Measurements from ENCODE around the gene ARHGEF3.

ARHGEF3 gene

DNA sequence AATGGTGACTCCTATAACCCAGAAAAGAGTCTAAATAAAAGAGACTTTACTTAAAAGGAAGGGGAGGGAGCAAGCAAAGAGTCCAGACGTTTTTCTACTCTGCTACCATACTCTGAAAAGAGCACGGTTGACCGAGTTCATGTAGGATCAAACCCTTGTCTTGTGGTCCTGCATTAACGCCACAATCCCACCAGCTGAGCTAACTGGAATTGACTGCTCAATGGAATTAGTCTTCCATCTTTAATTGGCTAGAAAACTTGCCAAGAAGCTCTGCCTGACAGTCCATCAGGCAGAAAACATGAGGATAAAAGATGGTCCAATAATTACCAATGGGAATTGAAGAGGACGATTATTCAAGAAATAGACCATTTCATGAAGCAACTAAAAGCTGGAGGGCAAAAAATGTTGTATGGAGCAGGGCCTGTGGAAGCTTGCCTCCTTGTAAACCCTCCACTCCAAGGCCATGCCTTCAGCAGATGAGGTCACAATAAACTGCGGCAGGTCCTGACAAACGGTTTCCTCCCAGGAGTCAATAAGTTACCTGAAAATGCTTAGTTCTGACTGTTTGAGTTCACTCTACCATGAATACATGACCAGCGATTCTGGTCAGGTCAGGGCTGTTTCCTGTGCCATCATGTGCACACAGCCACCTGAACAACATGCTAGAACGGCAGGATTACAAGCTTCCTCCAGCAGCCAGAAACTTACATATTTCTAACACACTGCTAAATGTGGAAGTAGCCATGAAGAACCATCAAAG is 35.6 kb upstream of the ARHGEF3 start:
- TF ChIP-seq, protein P1, sequence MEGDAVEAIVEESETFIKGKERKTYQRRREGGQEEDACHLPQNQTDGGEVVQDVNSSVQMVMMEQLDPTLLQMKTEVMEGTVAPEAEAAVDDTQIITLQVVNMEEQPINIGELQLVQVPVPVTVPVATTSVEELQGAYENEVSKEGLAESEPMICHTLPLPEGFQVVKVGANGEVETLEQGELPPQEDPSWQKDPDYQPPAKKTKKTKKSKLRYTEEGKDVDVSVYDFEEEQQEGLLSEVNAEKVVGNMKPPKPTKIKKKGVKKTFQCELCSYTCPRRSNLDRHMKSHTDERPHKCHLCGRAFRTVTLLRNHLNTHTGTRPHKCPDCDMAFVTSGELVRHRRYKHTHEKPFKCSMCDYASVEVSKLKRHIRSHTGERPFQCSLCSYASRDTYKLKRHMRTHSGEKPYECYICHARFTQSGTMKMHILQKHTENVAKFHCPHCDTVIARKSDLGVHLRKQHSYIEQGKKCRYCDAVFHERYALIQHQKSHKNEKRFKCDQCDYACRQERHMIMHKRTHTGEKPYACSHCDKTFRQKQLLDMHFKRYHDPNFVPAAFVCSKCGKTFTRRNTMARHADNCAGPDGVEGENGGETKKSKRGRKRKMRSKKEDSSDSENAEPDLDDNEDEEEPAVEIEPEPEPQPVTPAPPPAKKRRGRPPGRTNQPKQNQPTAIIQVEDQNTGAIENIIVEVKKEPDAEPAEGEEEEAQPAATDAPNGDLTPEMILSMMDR (IDR thresholded peaks at IDR 0.05; ENCODE audit: borderline replicate concordance, control extremely low read depth, extremely low read depth, insufficient read depth, missing control alignments), result no peak
- in situ Hi-C loops (cut with MboI; ENCODE audit: low sequenced_read_pairs, unreplicated experiment), result no loop called here
- DNase-seq (ENCODE audit: low spot score), result no peak

DNA sequence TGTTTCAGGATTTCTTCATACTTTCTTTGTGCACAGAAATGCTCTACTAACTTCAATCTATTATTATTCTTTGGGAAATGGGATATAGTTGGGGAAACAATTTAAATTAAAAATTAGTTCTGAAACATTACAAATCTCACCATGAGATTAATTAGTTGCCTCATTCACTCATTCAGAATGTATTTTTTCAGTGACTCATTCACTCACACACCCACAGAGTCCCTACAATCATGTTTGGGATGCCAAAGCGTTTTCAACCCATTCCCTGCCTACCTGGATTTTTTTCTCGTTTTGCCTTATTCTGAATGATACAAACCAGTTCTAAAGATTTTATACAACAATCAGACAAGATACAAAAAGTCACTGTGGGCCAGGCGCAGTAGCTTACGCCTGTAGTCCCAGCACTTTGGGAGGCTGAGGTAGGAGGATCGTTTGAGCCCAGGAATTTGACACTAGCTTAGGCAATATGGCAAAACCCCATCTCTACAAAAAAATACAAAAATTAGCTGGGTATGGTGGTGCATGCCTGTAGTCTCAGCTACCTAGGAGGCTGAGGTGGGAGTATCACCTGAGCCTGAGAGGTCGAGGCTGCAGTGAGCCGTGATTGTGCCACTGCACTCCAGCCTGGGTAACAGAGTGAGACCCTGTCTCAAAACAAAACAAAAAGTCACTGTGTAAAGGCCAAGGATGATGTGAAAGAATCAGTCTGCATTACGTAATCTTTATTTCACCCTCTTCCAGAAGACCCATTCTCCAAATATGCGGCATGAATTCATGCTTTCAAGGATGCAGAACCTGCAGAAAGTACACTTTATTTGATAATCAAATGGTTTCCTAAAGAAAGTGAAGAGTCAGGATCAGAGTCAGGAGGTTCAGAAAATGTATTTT is 34.8 kb upstream of the ARHGEF3 start:
- TF ChIP-seq, protein P1 (IDR thresholded peaks at IDR 0.05; ENCODE audit: borderline replicate concordance, control extremely low read depth, extremely low read depth, insufficient read depth, missing control alignments), result no peak
- in situ Hi-C loops (cut with MboI; ENCODE audit: low sequenced_read_pairs, unreplicated experiment), result no loop called here
- no peak for DNase-seq (ENCODE audit: low spot score)

DNA sequence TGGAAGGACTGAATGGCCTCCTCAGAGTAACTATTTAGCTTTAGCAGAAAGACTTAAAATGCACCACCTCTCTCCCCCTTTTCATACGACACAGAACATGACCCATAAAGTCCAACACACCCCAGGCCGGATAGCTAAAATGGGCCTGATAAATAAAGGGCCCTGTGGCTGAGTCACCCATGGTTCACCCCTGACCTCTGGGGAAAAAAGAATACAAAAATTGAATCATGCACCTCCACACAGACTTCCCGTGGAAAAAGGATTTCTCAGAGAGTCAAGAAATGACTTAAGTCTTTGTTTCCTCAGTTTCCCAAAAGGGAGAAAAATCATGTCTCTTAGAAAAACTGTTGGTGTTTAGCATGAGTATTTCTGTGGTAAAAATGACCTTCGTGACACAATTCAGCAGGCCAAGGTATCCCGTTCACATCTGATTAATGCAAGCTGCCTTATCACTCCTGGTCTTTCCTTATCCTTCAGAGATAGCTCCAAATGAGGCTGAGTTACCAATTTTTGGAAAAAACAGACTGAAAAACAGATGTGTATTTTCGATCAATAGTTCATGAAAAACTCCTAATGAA is 34.0 kb upstream of the ARHGEF3 start:
- in situ Hi-C loops (cut with MboI; ENCODE audit: low sequenced_read_pairs, unreplicated experiment), result no loop called here
- TF ChIP-seq, protein P1 (IDR thresholded peaks at IDR 0.05; ENCODE audit: borderline replicate concordance, control extremely low read depth, extremely low read depth, insufficient read depth, missing control alignments), result no peak
- no peak for DNase-seq (ENCODE audit: low spot score)

DNA sequence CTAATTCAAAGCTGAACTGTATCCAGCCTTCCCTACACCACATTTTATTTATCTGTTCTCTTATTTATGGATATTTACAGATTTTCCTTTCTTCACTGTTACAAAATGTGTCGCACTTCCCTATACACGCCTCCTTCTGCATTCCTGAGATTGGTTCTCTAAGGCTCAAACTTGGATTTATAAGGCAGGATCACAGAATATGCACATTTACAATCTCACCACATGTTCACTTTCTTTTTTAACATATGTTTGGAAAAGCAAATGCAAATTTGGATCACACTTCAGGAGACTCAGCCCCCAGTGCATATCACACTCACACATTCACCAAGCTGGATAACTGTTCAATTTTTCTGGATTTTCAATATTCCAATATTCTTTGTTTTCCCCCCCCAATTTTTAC is 31.8 kb upstream of the ARHGEF3 start:
- in situ Hi-C loops (cut with MboI; ENCODE audit: low sequenced_read_pairs, unreplicated experiment), result no loop called here
- no peak for DNase-seq (ENCODE audit: low spot score)
- TF ChIP-seq, protein P1 (IDR thresholded peaks at IDR 0.05; ENCODE audit: borderline replicate concordance, control extremely low read depth, extremely low read depth, insufficient read depth, missing control alignments), result no peak

DNA sequence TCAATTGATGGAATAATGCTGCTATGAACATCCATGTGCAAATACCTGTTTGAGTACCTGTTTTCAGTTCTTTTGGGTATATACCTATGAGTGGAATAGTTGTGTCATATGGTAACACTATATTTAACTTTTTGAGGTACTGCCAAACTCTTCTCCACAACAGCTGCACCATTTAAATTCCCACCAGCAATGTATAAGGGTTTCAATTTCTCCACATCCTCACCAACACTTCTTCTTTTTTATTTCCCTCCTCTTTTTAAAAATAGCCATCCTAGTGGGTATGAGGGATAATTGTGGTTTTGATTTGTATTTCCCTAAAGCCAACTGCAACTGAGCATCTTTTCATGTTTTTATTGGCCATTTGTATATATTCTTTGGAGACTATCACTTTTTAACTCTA is 31.3 kb upstream of the ARHGEF3 start:
- TF ChIP-seq, protein P1 (IDR thresholded peaks at IDR 0.05; ENCODE audit: borderline replicate concordance, control extremely low read depth, extremely low read depth, insufficient read depth, missing control alignments), result no peak
- in situ Hi-C loops (cut with MboI; ENCODE audit: low sequenced_read_pairs, unreplicated experiment), result no loop called here

DNA sequence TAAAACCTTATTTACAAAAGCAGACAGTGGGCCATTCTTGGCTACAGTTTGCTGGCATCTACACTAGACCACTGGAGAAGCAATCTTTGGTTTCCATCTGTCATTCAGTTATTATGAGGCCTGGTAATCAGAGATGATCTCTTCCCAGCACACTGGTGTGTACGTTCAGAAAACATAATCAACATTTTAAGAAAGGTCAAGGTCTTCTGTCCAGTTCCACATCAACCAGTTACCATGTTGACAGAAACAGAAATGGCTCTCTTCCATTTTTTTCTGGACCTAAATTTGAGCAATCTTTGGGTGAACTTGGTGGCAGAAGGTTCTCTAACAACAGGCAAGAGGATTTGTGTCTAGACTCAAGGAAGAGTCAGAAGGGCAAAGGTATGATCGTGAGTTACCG is 29.8 kb upstream of the ARHGEF3 start:
- in situ Hi-C loops (cut with MboI; ENCODE audit: low sequenced_read_pairs, unreplicated experiment), result no loop called here
- DNase-seq (ENCODE audit: low spot score), result no peak
- TF ChIP-seq, protein P1 (IDR thresholded peaks at IDR 0.05; ENCODE audit: borderline replicate concordance, control extremely low read depth, extremely low read depth, insufficient read depth, missing control alignments), result no peak

More for the DNA sequence above, 31.3 kb upstream of the ARHGEF3 start:
- no peak for DNase-seq (ENCODE audit: low spot score)
